ENCODE data around the gene TPI1.
"Not testable (repeated sequence)": the region's sequence is repeated elsewhere in the genome, so short reads cannot be mapped to it uniquely, and the experiment has no call there.

TPI1 gene

GRCh38 chr12:6887460-6887859, 20.1 kb downstream of the TPI1 start:
- no peak overlapping the region for H3K4me3 ChIP-seq (ENCODE audit: low read depth, low read length)
- TF ChIP-seq MAX (IDR thresholded peaks at IDR 0.05; ENCODE audit: low read depth, low read length) (no peak), POLR2A (IDR thresholded peaks at IDR 0.05; ENCODE audit: extremely low read depth, insufficient read length) (no peak), CTCF (IDR thresholded peaks at IDR 0.05; ENCODE audit: low read depth, low read length) (no peak), MYC (IDR thresholded peaks at IDR 0.05; ENCODE audit: low read depth, low read length) (no peak)
- DNase-seq (ENCODE audit: low read depth): no peak

GRCh38 chr12:6888360-6888759, 21.0 kb downstream of the TPI1 start:
- no peak overlapping the region for H3K4me3 ChIP-seq (ENCODE audit: low read depth, low read length)
- DNase-seq (ENCODE audit: low read depth): no peak
- TF ChIP-seq MAX (IDR thresholded peaks at IDR 0.05; ENCODE audit: low read depth, low read length) (no peak), POLR2A (IDR thresholded peaks at IDR 0.05; ENCODE audit: extremely low read depth, insufficient read length) (no peak), MYC (IDR thresholded peaks at IDR 0.05; ENCODE audit: low read depth, low read length) (no peak), CTCF (IDR thresholded peaks at IDR 0.05; ENCODE audit: low read depth, low read length) (no peak)

GRCh38 chr12:6888794-6889193, 21.5 kb downstream of the TPI1 start:
- H3K4me3 ChIP-seq (ENCODE audit: low read depth, low read length); DNase-seq (ENCODE audit: low read depth): not testable (repeated sequence)

GRCh38 chr12:6889775-6890573, 22.6 kb downstream of the TPI1 start:
- H3K4me3 ChIP-seq (ENCODE audit: low read depth, low read length): peak overlapping the region; percentile 59
- DNase-seq (ENCODE audit: low read depth): not testable (repeated sequence)

- peak overlapping the region; percentile 59 for H3K4me3 ChIP-seq (ENCODE audit: low read depth, low read length)
- TF ChIP-seq MYC (IDR thresholded peaks at IDR 0.05; ENCODE audit: low read depth, low read length) (no peak; the same call in 1 of the 2 replicates), MAX (IDR thresholded peaks at IDR 0.05; ENCODE audit: low read depth, low read length) (peak; percentile 92), CTCF (IDR thresholded peaks at IDR 0.05; ENCODE audit: low read depth, low read length) (peak; percentile 68), POLR2A (IDR thresholded peaks at IDR 0.05; ENCODE audit: extremely low read depth, insufficient read length) (peak; percentile 72)
- peak; percentile 97 for DNase-seq (ENCODE audit: low read depth)
Observed at GRCh38 chr12:6890789-6891645, 23.7 kb downstream of the TPI1 start.

- TF ChIP-seq MYC (IDR thresholded peaks at IDR 0.05; ENCODE audit: low read depth, low read length): no peak
- no peak for TF ChIP-seq CTCF (IDR thresholded peaks at IDR 0.05; ENCODE audit: low read depth, low read length)
- TF ChIP-seq MAX (IDR thresholded peaks at IDR 0.05; ENCODE audit: low read depth, low read length): no peak
- no peak for TF ChIP-seq POLR2A (IDR thresholded peaks at IDR 0.05; ENCODE audit: extremely low read depth, insufficient read length)
- no peak for DNase-seq (ENCODE audit: low read depth)
- peak overlapping the region; percentile 52 for H3K4me3 ChIP-seq (ENCODE audit: low read depth, low read length)
Observed at GRCh38 chr12:6891646-6892001, 24.3 kb downstream of the TPI1 start.

- H3K4me3 ChIP-seq (ENCODE audit: low read depth, low read length); DNase-seq (ENCODE audit: low read depth): not testable (repeated sequence)
Observed at GRCh38 chr12:6892683-6893082, 25.4 kb downstream of the TPI1 start.
